Mesothelial cell of epicardium (in vitro differentiated cells): Measurements from ENCODE around the gene LBP. TPM values are rescaled to one million over a fixed set of nuclear protein-coding genes. Genes with fewer than 3 reads are reported as not detected.

Experiments
- DNase-seq, 2 experiments: peaks; one replicate each; pipeline ENCODE4 v3.0.0; 2021; ENCODE audit warnings: low spot score in 2 of 2; ENCODE audit not compliant: unreplicated experiment in 2 of 2
- H3K27ac Mint-ChIP-seq: 2 replicates; pipeline ENCODE4 v1.8.0; 2021; ENCODE audit warnings: mixed read lengths
- H3K27me3 Mint-ChIP-seq: 2 replicates; pipeline ENCODE4 v1.8.0; 2021; ENCODE audit warnings: low read depth, mixed read lengths
- H3K36me3 Mint-ChIP-seq: 2 replicates; pipeline ENCODE4 v1.8.0; 2021; ENCODE audit warnings: mixed read lengths
- H3K4me1 Mint-ChIP-seq: 2 replicates; pipeline ENCODE4 v1.8.0; 2021; ENCODE audit warnings: mixed read lengths
- H3K4me3 Mint-ChIP-seq: 2 replicates; pipeline ENCODE4 v1.8.0; 2021; ENCODE audit warnings: mild to moderate bottlenecking, moderate library complexity, mixed read lengths
- H3K9me3 Mint-ChIP-seq: 2 replicates; pipeline ENCODE4 v1.8.0; 2021; ENCODE audit warnings: mixed read lengths
- CTCF ChIP-seq: fragments of 200-600 bp; sonication (generic); IDR thresholded peaks from one replicate; pipeline ENCODE4 v1.5.0; 2021; ENCODE audit warnings: antibody characterized with exemption; ENCODE audit not compliant: unreplicated experiment
- total RNA-seq: library from RNA; stranded (reverse); gene quantifications from 3 replicates; pipeline ENCODE4 v1.2.1, GENCODE V29; 2021

The LBP gene
- total RNA-seq, 1 donor from 2014 or later, result not detected

GRCh38 chr20:38320221-38320620 lies 26.1 kb upstream of the LBP start:
- no peaks in the 10 kb centered on the region for H3K36me3 Mint-ChIP-seq
- peaks cover 54% of the 10 kb centered on the region for H3K27me3 Mint-ChIP-seq
- TF ChIP-seq CTCF, result no peak
- no peak overlapping the region for H3K4me3 Mint-ChIP-seq
- no peak for DNase-seq
- H3K9me3 Mint-ChIP-seq, result no peaks in the 10 kb centered on the region
- H3K27ac Mint-ChIP-seq, result no peak overlapping the region
- H3K4me1 Mint-ChIP-seq, result no peaks in the 10 kb centered on the region

- H3K4me1 Mint-ChIP-seq, result no peaks in the 10 kb centered on the region
- peak in 1 of 2 experiments; percentile 55 for DNase-seq
- peak; percentile 59 for TF ChIP-seq CTCF
Measured at GRCh38 chr20:38321959-38322598, 24.2 kb upstream of the LBP start.

DNA sequence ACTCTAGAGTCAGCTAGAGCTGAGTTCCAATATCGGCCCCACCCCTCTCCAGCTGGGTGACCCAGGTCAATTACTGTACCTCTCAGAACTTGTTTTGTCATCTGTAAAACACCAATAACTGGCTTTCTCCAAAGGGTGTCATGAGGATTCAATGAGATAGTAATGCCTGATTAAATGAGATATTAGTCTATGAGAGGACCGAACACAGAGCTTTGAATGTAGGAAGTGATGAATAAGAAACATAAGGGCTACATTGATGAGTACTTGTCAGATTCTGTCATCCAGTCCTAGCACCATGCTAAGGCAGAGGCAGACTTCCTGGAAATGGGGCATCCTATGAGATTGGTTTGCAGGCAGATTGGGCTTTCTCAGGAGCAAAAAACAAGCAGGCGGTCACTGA lies 22.1 kb upstream of the LBP start:
- H3K36me3 Mint-ChIP-seq, result no peaks in the 10 kb centered on the region
- TF ChIP-seq CTCF, result no peak
- H3K27ac Mint-ChIP-seq, result no peak overlapping the region
- H3K4me3 Mint-ChIP-seq, result no peak overlapping the region
- H3K4me1 Mint-ChIP-seq, result no peaks in the 10 kb centered on the region
- peaks cover 51% of the 10 kb centered on the region for H3K27me3 Mint-ChIP-seq
- DNase-seq, result no peak
- no peaks in the 10 kb centered on the region for H3K9me3 Mint-ChIP-seq

More at GRCh38 chr20:38321959-38322598, 24.2 kb upstream of the LBP start:
- H3K4me3 Mint-ChIP-seq, result no peak overlapping the region
- no peaks in the 10 kb centered on the region for H3K9me3 Mint-ChIP-seq
- H3K27me3 Mint-ChIP-seq, result peaks cover 52% of the 10 kb centered on the region
- no peaks in the 10 kb centered on the region for H3K36me3 Mint-ChIP-seq
- H3K27ac Mint-ChIP-seq, result no peak overlapping the region

- Mint-ChIP-seq H3K27me3 (peaks cover 43% of the 10 kb centered on the region), H3K36me3 (no peaks in the 10 kb centered on the region), H3K4me3 (no peak overlapping the region), H3K4me1 (no peaks in the 10 kb centered on the region), H3K9me3 (no peaks in the 10 kb centered on the region), H3K27ac (no peak overlapping the region)
- no peak for TF ChIP-seq CTCF
- no peak for DNase-seq
Measured at GRCh38 chr20:38325167-38325566, 21.1 kb upstream of the LBP start.

- Mint-ChIP-seq H3K27me3 (peaks cover 38% of the 10 kb centered on the region), H3K36me3 (no peaks in the 10 kb centered on the region)
Measured at GRCh38 chr20:38325905-38326304, 20.4 kb upstream of the LBP start.

More at GRCh38 chr20:38325905-38326304, 20.4 kb upstream of the LBP start:
- no peak for TF ChIP-seq CTCF
- DNase-seq, result no peak
- no peak overlapping the region for H3K4me3 Mint-ChIP-seq
- H3K27ac Mint-ChIP-seq, result no peak overlapping the region
- H3K9me3 Mint-ChIP-seq, result no peaks in the 10 kb centered on the region
- H3K4me1 Mint-ChIP-seq, result no peaks in the 10 kb centered on the region
